ENCODE results near the gene TIMM23.
"Not testable (repeated sequence)": the region's sequence is repeated elsewhere in the genome, so short reads cannot be mapped to it uniquely, and the experiment has no call there.

- TF ChIP-seq ZNF629 (tag by site-specific recombination; IDR thresholded peaks at IDR 0.05); CTCF (tag by site-specific recombination; IDR thresholded peaks at IDR 0.05); ZNF311 (tag by site-specific recombination; IDR thresholded peaks at IDR 0.05; ENCODE audit: borderline replicate concordance); ZNF335 (tag by site-specific recombination; conservative IDR thresholded peaks at IDR 0.05); PATZ1 (tag by site-specific recombination; IDR thresholded peaks at IDR 0.05); KLF1 (tag by site-specific recombination; IDR thresholded peaks at IDR 0.05); REST (tag by site-specific recombination; IDR thresholded peaks at IDR 0.05); ZNF544 (tag by site-specific recombination; IDR thresholded peaks at IDR 0.05): not testable (repeated sequence)
These were observed 77.2 kb downstream of the TIMM23 start for GRCh38 chr10:46049497-46049831.
